Neural cell (in vitro differentiated cells): Measurements from ENCODE around the gene PEAR1.

Source experiments
- CTCF ChIP-seq: fragments of 450-650 bp; IDR thresholded peaks from 2 replicates; pipeline ENCODE4 v1.5.1; 2014; ENCODE audit warnings: antibody characterized with exemption, mild to moderate bottlenecking, moderate library complexity; ENCODE audit not compliant: poor library complexity, severe bottlenecking
- EP300 ChIP-seq: fragments of 450-650 bp; conservative IDR thresholded peaks from 2 replicates; pipeline ENCODE4 v1.6.1; 2014; ENCODE audit warnings: antibody characterized with exemption, mild to moderate bottlenecking, moderate library complexity; ENCODE audit not compliant: poor library complexity, severe bottlenecking
- EZH2 ChIP-seq: fragments of 200-600, 300-800 bp; shearing (Covaris generic), sonication (generic); IDR thresholded peaks from 2 replicates; pipeline ENCODE4 v1.6.1; 2014; ENCODE audit warnings: antibody characterized with exemption, low read length, borderline replicate concordance, mild to moderate bottlenecking; ENCODE audit not compliant: insufficient read depth, poor library complexity, severe bottlenecking
- MXI1 ChIP-seq: fragments of 450-650 bp; conservative IDR thresholded peaks from 2 replicates; pipeline ENCODE4 v1.6.1; 2014; ENCODE audit warnings: antibody characterized with exemption, mild to moderate bottlenecking; ENCODE audit not compliant: poor library complexity, severe bottlenecking
- POLR2AphosphoS5 ChIP-seq: IDR thresholded peaks from 2 replicates; pipeline ENCODE4 v1.6.1; 2012
- RAD21 ChIP-seq: fragments of 450-650 bp; conservative IDR thresholded peaks from 2 replicates; pipeline ENCODE4 v1.6.1; 2014; ENCODE audit warnings: antibody characterized with exemption, mild to moderate bottlenecking, moderate library complexity
- REST ChIP-seq: IDR thresholded peaks from 2 replicates; pipeline ENCODE4 v1.6.1; 2012; ENCODE audit warnings: borderline replicate concordance
- SMC3 ChIP-seq: fragments of 450-650 bp; conservative IDR thresholded peaks from 2 replicates; pipeline ENCODE4 v1.6.1; 2014; ENCODE audit warnings: antibody characterized with exemption, mild to moderate bottlenecking, moderate library complexity; ENCODE audit not compliant: poor library complexity
- TAF1 ChIP-seq: IDR thresholded peaks from 2 replicates; pipeline ENCODE4 v1.6.1; 2012; ENCODE audit warnings: low read depth

GRCh38 chr1:156858959-156859522, 34.5 kb upstream of the PEAR1 start, which contains the start of gene INSRR:
- TF ChIP-seq CTCF, result no peak
- TF ChIP-seq EZH2, result no peak
- TF ChIP-seq MXI1, result no peak
- TF ChIP-seq TAF1, result no peak
- no peak for TF ChIP-seq POLR2AphosphoS5
- TF ChIP-seq REST, result no peak
- TF ChIP-seq RAD21, result no peak
- no peak for TF ChIP-seq SMC3
- TF ChIP-seq EP300, result no peak
